Effector CD8-positive, alpha-beta T cell (primary cell): ENCODE measurements around the gene CYGB.
"Not testable (repeated sequence)": the region's sequence is repeated elsewhere in the genome, so short reads cannot be mapped to it uniquely, and the experiment has no call there.

Experiments
- DNase-seq: peaks from one replicate; lab custom pipeline; 2025; lab: John Stamatoyannopoulos, UW

The CYGB gene

GRCh38 chr17:76523084-76524037, 14.1 kb downstream of the CYGB start:
- peak; percentile 69 for DNase-seq

DNA sequence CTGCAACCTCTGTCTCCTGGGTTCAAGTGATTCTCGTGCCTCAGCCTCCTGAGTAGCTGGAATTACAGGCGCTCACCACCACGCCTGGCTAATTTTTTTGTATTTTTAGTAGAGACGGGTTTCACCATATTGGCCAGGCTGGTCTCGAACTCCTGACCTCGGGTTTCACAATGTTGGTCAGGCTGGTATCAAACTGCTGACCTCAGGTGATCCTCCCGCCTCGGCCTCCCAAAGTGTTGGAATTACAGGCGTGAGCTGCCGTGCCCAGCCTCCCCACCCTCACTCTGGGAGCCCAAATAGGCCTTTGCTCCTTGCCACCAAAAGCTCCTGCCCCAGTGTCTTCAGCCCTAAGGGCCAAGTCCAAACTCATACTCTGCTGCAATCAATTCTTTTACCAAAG, 15.8 kb downstream of the CYGB start:
- not testable (repeated sequence) for DNase-seq

DNA sequence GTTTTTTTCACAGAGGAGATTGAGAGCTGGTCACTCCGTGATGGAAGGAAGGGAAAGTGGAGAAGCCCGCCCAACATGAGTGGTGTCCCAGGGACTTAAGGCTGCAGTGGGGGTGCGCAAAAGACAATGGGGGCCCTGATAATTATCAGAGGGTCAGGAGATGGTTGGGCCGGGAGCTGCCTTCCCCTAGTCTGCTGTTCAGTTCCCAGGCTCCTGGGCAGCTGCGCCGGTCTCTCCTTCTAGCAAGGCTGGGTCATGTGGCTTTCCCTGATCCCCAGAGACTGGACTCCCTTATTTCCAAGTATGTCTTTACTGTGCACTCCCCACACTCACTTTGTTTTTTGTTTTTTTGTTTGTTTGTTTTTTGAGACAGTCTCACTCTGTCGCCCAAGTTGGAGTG, 16.2 kb downstream of the CYGB start:
- DNase-seq = no peak

DNA sequence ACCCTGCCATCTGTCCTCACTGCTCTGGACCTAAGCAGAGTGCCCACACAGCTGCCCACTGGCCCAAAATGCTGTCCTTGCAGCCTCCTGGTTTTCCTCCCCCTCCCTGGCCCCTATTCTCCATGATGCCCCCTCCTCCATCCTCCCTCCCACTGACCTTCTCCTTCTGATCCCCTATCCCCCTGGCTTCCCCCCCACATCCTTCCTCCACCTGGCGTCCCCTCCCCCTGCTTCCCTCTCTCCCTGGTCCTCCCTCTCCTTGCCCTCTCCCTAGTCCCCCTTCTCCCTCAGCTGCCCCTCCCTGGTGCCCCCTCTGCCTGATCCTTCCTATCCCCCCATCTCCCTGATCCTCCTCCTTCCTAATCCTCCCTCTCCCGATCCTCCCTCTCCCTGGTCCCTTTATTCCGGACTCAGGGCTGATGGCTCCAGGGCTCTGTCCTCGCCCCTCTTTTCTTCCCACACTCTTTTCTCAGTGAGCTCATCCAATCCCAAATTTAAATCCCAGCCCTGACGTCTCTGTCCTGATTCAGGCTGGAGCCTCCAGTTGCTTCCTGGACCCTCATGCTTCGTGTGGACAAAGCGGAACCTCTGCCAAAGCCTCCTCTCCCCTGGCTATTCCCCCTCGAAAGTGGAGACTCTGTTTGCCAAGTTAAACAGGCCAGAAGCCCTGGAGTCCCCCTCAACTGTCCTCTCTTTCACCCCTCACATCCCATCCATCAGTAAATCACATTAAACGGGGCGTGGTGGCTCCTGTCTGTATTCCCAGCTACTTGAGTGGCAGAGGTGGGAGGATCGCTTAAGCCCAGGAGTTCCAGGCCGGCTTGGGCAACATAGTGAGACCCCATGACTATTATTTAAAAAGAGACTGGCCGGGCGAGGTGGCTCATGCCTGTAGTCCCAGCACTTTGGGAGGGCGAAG, 18.2 kb downstream of the CYGB start:
- no peak for DNase-seq

GRCh38 chr17:76517638-76518038, 19.9 kb downstream of the CYGB start:
- DNase-seq = no peak

DNA sequence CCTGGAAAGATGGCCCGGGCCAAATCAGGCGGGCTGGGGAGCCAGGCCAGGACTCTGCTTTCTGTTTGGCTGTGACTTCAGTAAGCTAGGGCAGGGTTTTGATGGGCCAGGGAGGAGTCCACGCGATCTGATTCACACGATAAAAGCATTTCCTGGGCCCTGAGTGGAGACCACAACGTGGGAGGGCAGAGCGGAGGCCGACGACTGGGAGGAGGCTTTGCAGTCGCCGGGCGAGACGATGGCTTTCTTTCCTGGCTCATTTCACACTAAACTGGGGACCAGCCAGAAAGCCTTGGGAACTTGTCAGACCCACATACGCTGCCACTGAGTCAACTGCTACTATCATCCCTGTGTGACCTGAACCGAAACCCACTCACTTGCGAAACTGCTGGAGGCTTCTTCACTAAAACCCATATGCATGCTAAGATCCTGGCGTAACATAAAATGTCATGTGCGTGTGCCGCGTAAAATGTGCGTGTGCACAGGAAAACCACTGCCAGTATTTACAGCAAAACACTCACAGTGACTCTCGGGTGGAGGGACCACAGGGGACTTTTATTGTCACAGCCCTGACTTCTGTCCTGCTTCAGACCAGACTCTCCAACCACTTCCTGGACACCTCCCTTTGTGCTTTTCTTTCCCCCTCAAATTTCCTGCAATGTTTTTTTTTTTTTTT, 22.1 kb downstream of the CYGB start:
- peak; percentile 60 for DNase-seq

DNA sequence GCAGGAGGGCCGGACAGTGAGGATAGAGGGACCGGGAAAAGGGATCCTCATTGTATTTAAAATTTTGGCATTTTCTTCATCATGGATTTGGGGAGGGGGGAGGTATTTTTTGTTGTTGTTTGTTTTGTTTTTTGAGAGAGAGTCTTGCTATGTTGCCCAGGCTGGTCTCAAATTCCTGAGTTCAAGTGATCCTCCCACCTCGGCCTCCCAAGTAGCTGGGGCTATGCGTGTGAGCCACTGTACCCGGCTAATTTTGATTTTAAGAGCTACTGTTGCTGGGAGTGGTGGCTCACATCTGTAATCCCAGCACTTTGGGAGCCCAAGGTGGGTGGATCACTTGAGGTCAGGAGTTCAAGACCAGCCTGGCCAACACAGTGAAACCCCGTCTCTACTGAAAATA, 23.2 kb downstream of the CYGB start:
- not testable (repeated sequence) for DNase-seq

DNA sequence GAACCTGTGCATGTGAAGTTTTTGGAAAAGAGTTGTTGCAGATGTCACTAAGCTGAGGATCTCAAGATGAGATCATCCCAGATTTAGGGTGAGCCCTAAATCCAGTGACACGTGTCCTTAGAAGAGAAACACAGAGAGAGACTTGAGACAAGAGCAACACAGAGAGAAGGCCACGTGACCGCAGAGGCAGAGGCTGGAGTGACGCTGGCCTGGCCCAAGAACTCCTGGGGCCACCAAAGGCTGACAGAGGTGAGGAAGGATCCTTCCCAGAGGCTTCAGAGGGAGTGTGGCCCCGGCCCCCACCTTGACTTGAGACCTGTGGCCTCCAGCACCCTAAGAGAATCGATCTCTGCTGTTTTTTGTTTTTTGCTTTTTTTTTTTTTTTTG, 24.2 kb downstream of the CYGB start:
- DNase-seq = no peak

DNA sequence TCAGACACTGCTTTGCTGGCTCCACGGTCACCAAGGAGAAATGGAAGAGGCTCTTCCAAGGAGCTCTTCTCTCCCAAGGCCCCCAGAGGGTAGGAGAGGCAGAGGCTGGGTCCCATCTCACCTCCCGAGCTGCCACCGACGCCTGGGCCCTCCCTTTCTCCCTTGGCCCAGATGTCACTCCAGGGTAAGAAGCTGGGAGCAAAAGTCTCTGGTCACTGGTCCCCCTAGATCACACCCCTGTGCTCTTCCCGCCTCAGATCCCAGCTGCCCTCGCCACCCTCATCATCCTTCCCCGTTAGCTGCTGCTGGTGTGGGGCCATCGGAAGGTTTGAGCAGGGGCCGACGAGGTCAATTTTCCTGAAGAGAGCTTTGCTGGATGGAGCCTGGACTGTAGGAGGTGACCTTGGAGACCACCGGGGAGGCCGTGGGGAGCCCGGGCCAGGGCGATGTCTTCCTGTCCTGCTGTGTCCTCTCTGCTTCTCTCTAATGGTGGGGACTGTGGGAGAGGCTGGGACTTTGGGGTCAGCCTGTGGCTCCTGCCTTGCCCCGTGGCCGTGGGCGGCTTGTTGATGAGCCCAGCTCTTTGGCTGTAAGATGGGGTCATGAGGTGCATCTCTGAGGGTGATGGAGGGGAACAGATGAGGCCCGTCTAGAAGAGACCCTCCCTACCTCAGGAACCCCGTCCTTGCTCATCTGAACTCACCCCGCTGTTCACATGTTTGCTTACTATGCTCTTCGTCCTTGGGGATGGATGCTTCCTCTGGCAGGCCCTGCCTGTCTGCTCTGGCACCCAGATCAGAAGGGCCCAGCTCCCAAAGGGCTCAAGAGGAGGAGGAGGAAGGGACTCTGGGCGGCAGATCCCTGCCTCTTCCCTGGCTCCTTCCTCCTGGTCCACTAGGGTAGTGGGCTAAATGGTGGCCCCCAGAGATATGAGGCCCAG, 24.9 kb downstream of the CYGB start:
- DNase-seq = no peak

DNA sequence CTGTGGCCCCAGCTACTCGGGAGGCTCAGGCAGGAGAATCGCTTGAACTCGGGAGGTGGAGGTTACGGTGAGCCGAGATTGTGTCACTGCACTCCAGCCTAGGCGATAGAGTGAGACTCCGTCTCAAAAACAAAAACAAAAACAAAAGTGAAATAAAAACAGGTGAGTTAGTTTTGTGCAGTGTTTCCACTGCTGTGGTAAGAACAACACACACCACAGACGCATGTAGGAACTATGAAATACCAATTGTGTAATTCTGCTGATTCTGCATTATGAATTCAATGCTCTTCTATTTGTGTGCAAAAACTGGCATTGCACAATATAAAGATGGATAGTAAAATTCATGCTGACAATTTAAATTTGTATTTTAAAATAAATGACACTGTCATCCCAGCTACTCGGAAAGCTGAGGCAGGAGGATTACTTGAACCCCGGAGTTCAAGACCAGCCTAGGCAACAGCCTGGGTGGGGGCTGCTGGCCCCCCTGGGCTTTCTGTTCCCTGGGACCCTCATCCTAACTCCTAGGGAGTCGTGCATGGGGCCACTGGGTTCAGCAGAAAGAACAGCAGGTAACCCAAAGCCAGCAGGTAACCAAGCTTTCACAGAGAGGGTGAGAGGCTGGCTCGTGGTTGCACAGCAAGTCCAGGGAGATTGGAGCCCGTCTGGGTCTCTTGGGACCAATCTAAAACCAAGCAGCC, 25.7 kb downstream of the CYGB start:
- DNase-seq = no peak

GRCh38 chr17:76510831-76511244, 26.7 kb downstream of the CYGB start:
- no peak for DNase-seq

GRCh38 chr17:76508472-76509063, 28.9 kb downstream of the CYGB start:
- not testable (repeated sequence) for DNase-seq

DNA sequence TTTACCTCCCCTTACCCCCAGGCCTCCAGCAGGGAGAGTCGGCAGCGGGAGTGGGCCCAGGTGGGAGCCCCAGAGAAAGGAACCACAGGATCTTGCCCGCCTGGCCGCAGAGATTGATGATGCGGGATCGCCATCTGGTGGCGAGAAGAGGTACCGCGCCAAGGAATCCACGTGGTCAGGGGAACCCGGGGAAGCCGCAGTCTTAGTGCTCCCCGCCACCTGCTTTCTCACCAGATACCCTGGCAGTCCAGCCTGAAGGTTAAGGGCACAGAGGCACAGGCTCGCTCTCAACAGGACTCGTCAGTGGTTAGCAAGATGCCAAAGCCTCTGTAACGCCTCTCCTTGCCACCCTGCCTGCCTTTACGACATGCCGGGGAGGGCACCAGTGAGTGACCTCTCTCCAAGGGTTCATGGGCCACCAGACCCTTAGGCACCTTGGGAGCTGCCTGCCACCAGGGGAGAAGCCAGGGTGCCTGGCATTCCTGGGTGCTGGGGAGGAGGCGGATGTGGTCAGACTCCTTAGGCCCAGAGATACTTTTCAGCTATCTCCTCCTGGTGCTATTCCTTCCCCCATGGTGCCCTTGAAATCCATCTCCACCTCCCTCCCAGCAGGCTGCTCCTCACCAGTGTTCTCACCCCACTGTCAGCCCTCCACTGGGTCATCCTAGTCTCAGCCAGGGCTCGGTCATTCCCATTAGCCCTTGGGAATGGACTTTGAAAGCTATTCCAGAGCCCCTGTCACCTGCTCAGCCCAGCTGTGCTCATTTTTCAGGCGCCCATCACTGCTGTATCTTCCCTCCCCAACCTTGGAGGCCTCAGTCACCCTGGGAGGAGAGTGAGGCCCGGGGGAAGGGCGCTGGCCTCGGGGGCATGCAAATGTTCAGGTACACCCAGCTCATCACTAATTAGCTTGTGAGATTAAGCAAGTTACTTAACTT, 30.8 kb downstream of the CYGB start:
- peak; percentile 84 for DNase-seq

- DNase-seq = no peak
Measured at GRCh38 chr17:76504117-76504516, 33.4 kb downstream of the CYGB start.

GRCh38 chr17:76502341-76503211, 34.9 kb downstream of the CYGB start:
- DNase-seq = no peak

GRCh38 chr17:76501827-76502307, 35.6 kb downstream of the CYGB start:
- DNase-seq = no peak

GRCh38 chr17:76501018-76501826, 36.3 kb downstream of the CYGB start, which contains the start of gene RHBDF2:
RHBDF2 (minus strand) TSS chr17:76501423; CDS start chr17:76481524, 19,899 bp downstream.
- peak; percentile 91 for DNase-seq
